CD4-positive, alpha-beta T cell treated with Interleukin-4 for 1 hour (primary cell): Measurements from ENCODE around the gene ITPKB.
A peak's percentile ranks its signal among the peaks of the same experiment; 100 is the strongest.
"Not testable (repeated sequence)": the region's sequence is repeated elsewhere in the genome, so short reads cannot be mapped to it uniquely, and the experiment has no call there.

Source experiments
- DNase-seq, 2 donors: peaks; one replicate each; pipeline ENCODE4 v3.0.0-alpha.2; 2020 to 2022

The ITPKB gene

GRCh38 chr1:226649244-226649643, 89.8 kb downstream of the ITPKB start:
- DNase-seq, result no peak

- DNase-seq, result no peak
Measured at GRCh38 chr1:226648421-226648820, 90.7 kb downstream of the ITPKB start.

GRCh38 chr1:226647719-226648118, 91.4 kb downstream of the ITPKB start:
- no peak for DNase-seq

GRCh38 chr1:226646870-226647449, 92.1 kb downstream of the ITPKB start:
- no peak for DNase-seq

GRCh38 chr1:226646026-226646869, 92.8 kb downstream of the ITPKB start:
- DNase-seq, result no peak

GRCh38 chr1:226645279-226645976, 93.7 kb downstream of the ITPKB start:
- DNase-seq, result no peak

GRCh38 chr1:226644541-226645176, 94.4 kb downstream of the ITPKB start:
- DNase-seq, result no peak

GRCh38 chr1:226643611-226644540, 95.2 kb downstream of the ITPKB start:
- DNase-seq, result peak; percentile 46 to 60

GRCh38 chr1:226643177-226643576, 95.9 kb downstream of the ITPKB start:
- DNase-seq, result peak in 1 of 2 donors; percentile 53

- no peak for DNase-seq
Measured at GRCh38 chr1:226642421-226642820, 96.7 kb downstream of the ITPKB start.

GRCh38 chr1:226641671-226642231, 97.3 kb downstream of the ITPKB start:
- DNase-seq, result no peak

- DNase-seq, result no peak
Measured at GRCh38 chr1:226640321-226641136, 98.6 kb downstream of the ITPKB start.

GRCh38 chr1:226639631-226640061, 99.4 kb downstream of the ITPKB start:
- DNase-seq, result no peak

- DNase-seq, result not testable (repeated sequence)
Measured at GRCh38 chr1:226639206-226639605, 99.9 kb downstream of the ITPKB start.

GRCh38 chr1:226638608-226639007, 100.5 kb downstream of the ITPKB start:
- DNase-seq, result no peak

GRCh38 chr1:226638001-226638601, 101.0 kb downstream of the ITPKB start:
- DNase-seq, result no peak

- no peak for DNase-seq
Measured at GRCh38 chr1:226637147-226637935, 101.7 kb downstream of the ITPKB start.

GRCh38 chr1:226636847-226637096, 102.3 kb downstream of the ITPKB start:
- no peak for DNase-seq

- peak in 1 of 2 donors; percentile 45 for DNase-seq
Measured at GRCh38 chr1:226635456-226635941, 103.6 kb downstream of the ITPKB start.
